Astrocyte (in vitro differentiated cells and primary cell): Measurements from ENCODE around the gene MMS19. TPM values are rescaled to one million over a fixed set of nuclear protein-coding genes. Genes with fewer than 3 reads are reported as not detected.
A peak's percentile ranks its signal among the peaks of the same experiment; 100 is the strongest.

ENCODE experiments used
- DNase-seq: peaks from one replicate; pipeline ENCODE4 v3.0.0-alpha.2; 2010; ENCODE audit warnings: low read depth
- FAIRE-seq: peaks from 2 replicates; lab custom pipeline; 2011; peaks lifted over from hg19 to GRCh38; lab: Jason Lieb, UNC
- H2AFZ ChIP-seq: 2 replicates; pipeline ENCODE4 v1.6.0; 2012; ENCODE audit warnings: low read depth, low read length, inconsistent platforms
- H3K27ac ChIP-seq: 2 replicates; pipeline ENCODE4 v1.5.1; 2011; ENCODE audit warnings: low read depth, low read length, inconsistent platforms
- H3K27me3 ChIP-seq: 2 replicates; pipeline ENCODE4 v1.6.0; 2011; ENCODE audit warnings: low read length, inconsistent platforms; ENCODE audit not compliant: insufficient read depth
- H3K36me3 ChIP-seq: 2 replicates; pipeline ENCODE4 v1.5.1; 2011; ENCODE audit warnings: low read length, inconsistent platforms; ENCODE audit not compliant: insufficient read depth
- H3K4me1 ChIP-seq: 2 replicates; pipeline ENCODE4 v1.5.1; 2011; ENCODE audit warnings: low read length, inconsistent platforms; ENCODE audit not compliant: insufficient read depth
- H3K4me2 ChIP-seq: 2 replicates; pipeline ENCODE4 v1.6.0; 2012; ENCODE audit warnings: low read length, inconsistent platforms
- H3K4me3 ChIP-seq: 2 replicates; pipeline ENCODE4 v1.5.1; 2011; ENCODE audit warnings: low read depth, mild to moderate bottlenecking, low read length, inconsistent platforms; ENCODE audit not compliant: insufficient read depth
- H3K79me2 ChIP-seq: 2 replicates; pipeline ENCODE4 v1.6.0; 2012; ENCODE audit warnings: mild to moderate bottlenecking, low read length, inconsistent platforms; ENCODE audit not compliant: insufficient read depth
- H3K9ac ChIP-seq: 2 replicates; pipeline ENCODE4 v1.6.0; 2012; ENCODE audit warnings: mild to moderate bottlenecking, low read length, inconsistent platforms
- H3K9me3 ChIP-seq: 2 replicates; pipeline ENCODE4 v1.5.1; 2012; ENCODE audit warnings: low read depth, mild to moderate bottlenecking, low read length, inconsistent platforms; ENCODE audit not compliant: insufficient read depth
- H4K20me1 ChIP-seq: 2 replicates; pipeline ENCODE4 v1.6.0; 2012; ENCODE audit warnings: low read length, inconsistent platforms; ENCODE audit not compliant: insufficient read depth
- H3K27ac Mint-ChIP-seq: one replicate; pipeline ENCODE4 v1.8.0; 2021; ENCODE audit warnings: mild to moderate bottlenecking, mixed read lengths; ENCODE audit not compliant: unreplicated experiment
- H3K27me3 Mint-ChIP-seq: one replicate; pipeline ENCODE4 v1.8.0; 2021; ENCODE audit warnings: low read depth, mixed read lengths; ENCODE audit not compliant: unreplicated experiment
- H3K36me3 Mint-ChIP-seq: one replicate; pipeline ENCODE4 v1.8.0; 2021; ENCODE audit warnings: low read depth, mixed read lengths; ENCODE audit not compliant: unreplicated experiment
- H3K4me1 Mint-ChIP-seq: one replicate; pipeline ENCODE4 v1.8.0; 2021; ENCODE audit warnings: low read depth, mixed read lengths; ENCODE audit not compliant: unreplicated experiment
- H3K4me3 Mint-ChIP-seq: one replicate; pipeline ENCODE4 v1.8.0; 2021; ENCODE audit warnings: mild to moderate bottlenecking, moderate library complexity, mixed read lengths; ENCODE audit not compliant: unreplicated experiment
- H3K9me3 Mint-ChIP-seq: one replicate; pipeline ENCODE4 v1.8.0; 2021; ENCODE audit warnings: mild to moderate bottlenecking, mixed read lengths; ENCODE audit not compliant: unreplicated experiment
- EZH2 ChIP-seq: IDR thresholded peaks from 2 replicates; pipeline ENCODE4 v1.6.1; 2012; ENCODE audit warnings: mild to moderate bottlenecking, low read length, inconsistent platforms; ENCODE audit not compliant: insufficient read depth
- total RNA-seq: library from RNA; stranded (reverse); gene quantifications from 2 replicates; pipeline ENCODE4 v1.2.1, GENCODE V29; 2021
- TF ChIP-seq, protein P1 (sequence below): IDR thresholded peaks from 2 replicates; pipeline ENCODE4 v1.5.1; 2011; ENCODE audit warnings: low read depth, mild to moderate bottlenecking, inconsistent platforms, low read length, moderate library complexity; ENCODE audit not compliant: insufficient read depth

The MMS19 gene
- total RNA-seq, 1 donor from 2014 or later, result 84.4 TPM

DNA sequence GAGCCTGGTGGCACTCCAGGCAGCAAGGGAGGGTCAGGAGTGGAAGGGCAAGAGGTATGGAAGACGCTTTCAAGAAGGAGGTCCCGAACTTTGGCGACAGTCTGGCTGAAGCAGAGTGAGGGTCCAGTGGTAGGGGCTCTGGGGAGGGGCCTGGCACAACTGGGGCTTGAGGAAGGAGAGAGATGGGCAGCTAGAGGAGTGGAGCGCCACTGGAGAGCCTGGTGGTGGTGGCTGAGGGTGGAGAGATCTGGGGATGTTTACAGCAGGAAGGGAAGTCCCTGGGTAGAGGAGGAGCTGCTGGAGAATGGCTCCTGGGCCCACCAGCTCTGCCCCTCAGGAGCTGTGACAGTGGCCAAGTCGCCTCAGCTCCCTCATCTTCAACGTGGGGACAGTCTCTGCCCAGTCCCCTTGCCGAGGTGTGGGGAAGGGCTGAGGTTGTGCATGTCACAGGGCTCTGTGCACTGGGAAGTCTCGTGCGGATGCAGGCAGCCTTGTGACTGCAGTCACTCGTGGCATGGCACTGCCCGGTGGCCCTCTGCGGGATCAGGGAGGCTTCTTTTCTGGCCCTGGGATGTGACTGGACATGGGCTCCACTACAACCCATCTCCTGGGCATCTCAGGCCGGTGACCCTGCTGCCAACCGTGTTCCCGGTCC lies 19.0 kb upstream of the MMS19 start:
- Mint-ChIP-seq H3K36me3 (peaks cover 6% of the 10 kb centered on the region), H3K9me3 (no peaks in the 10 kb centered on the region), H3K27me3 (no peaks in the 10 kb centered on the region), H3K4me1 (peaks cover 48% of the 10 kb centered on the region), H3K4me3 (no peak overlapping the region), H3K27ac (peak overlapping the region; percentile 90)
- DNase-seq, result no peak
- no peak overlapping the region for H2AFZ ChIP-seq
- no peak overlapping the region for H3K4me3 ChIP-seq
- no peak overlapping the region for H3K9ac ChIP-seq
- FAIRE-seq, result no peak
- peaks cover 13% of the 10 kb centered on the region for H3K4me1 ChIP-seq
- peaks cover 93% of the 10 kb centered on the region for H3K79me2 ChIP-seq
- H4K20me1 ChIP-seq, result peaks cover 97% of the 10 kb centered on the region
- H3K27me3 ChIP-seq, result no peaks in the 10 kb centered on the region
- H3K36me3 ChIP-seq, result no peaks in the 10 kb centered on the region
- no peak overlapping the region for H3K4me2 ChIP-seq
- H3K9me3 ChIP-seq, result no peaks in the 10 kb centered on the region
- no peak overlapping the region for H3K27ac ChIP-seq
- TF ChIP-seq, protein P1, sequence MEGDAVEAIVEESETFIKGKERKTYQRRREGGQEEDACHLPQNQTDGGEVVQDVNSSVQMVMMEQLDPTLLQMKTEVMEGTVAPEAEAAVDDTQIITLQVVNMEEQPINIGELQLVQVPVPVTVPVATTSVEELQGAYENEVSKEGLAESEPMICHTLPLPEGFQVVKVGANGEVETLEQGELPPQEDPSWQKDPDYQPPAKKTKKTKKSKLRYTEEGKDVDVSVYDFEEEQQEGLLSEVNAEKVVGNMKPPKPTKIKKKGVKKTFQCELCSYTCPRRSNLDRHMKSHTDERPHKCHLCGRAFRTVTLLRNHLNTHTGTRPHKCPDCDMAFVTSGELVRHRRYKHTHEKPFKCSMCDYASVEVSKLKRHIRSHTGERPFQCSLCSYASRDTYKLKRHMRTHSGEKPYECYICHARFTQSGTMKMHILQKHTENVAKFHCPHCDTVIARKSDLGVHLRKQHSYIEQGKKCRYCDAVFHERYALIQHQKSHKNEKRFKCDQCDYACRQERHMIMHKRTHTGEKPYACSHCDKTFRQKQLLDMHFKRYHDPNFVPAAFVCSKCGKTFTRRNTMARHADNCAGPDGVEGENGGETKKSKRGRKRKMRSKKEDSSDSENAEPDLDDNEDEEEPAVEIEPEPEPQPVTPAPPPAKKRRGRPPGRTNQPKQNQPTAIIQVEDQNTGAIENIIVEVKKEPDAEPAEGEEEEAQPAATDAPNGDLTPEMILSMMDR, result no peak
- no peak for TF ChIP-seq EZH2

DNA sequence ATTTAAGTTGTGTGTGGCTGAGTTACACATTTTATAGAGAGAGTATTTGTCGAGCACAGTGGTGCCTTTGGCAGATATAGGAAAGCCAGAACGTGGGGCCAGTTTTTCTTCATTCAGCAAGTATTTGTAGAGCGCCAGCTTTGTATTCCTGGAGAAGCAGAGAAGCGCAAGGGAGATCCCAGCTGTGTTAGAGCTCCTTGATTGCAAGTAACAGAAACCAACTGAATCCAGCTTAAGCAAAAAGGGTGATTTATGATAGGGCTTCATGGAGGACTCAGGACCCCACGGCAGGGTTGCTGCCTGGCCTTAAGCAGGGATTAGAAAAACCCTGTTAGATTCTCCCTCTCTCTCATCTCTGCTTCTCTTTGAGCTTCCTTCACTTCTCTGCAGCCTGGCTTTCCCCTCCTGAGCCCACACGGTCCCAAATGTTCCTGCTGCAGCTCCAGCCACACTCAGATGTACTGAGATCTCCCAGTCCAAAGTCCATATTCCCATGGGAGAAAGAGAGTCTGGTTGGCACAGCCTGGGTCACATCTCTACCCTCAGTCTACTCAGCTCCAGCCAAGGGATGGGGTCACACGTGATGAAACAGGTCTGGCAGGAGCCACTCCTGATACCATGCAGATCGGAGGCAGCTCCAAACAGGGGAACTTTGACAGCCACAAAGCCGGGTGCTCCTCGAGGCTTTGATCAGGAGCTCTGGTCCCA lies 17.2 kb upstream of the MMS19 start:
- no peak overlapping the region for H3K27ac Mint-ChIP-seq
- H3K4me1 Mint-ChIP-seq, result peaks cover 58% of the 10 kb centered on the region
- no peak overlapping the region for H2AFZ ChIP-seq
- TF ChIP-seq, protein P1, result no peak
- TF ChIP-seq EZH2, result no peak
- no peak overlapping the region for H3K27ac ChIP-seq
- H3K4me1 ChIP-seq, result peaks cover 13% of the 10 kb centered on the region
- no peak for DNase-seq
- peaks cover 7% of the 10 kb centered on the region for H3K36me3 Mint-ChIP-seq
- peaks cover 97% of the 10 kb centered on the region for H4K20me1 ChIP-seq
- H3K79me2 ChIP-seq, result peaks cover 93% of the 10 kb centered on the region
- H3K9me3 Mint-ChIP-seq, result no peaks in the 10 kb centered on the region
- H3K4me2 ChIP-seq, result no peak overlapping the region
- H3K4me3 Mint-ChIP-seq, result no peak overlapping the region
- no peak overlapping the region for H3K4me3 ChIP-seq
- FAIRE-seq, result no peak
- H3K9me3 ChIP-seq, result no peaks in the 10 kb centered on the region
- H3K27me3 ChIP-seq, result no peaks in the 10 kb centered on the region
- H3K27me3 Mint-ChIP-seq, result no peaks in the 10 kb centered on the region
- no peaks in the 10 kb centered on the region for H3K36me3 ChIP-seq
- H3K9ac ChIP-seq, result no peak overlapping the region

DNA sequence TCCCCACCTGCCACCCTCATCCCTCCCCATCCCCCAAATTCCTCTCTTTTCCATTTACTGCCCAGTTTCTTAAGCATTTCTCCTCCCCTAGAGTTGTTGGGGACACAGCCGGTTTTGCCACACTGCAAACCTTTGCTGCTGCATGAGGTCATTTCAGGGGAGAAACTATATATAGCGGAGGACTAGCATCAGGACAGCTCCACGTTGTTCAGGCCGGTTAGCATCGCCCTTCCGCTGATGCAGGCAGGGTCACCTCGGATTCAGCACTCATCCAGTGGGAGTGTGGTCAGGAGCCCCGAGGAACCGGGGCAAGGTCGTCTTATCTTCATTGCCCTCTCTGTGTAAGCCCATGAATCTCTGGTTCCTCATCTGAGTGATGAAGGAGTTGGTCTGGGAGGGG lies 16.1 kb upstream of the MMS19 start:
- Histone ChIP-seq H3K9me3 (no peaks in the 10 kb centered on the region), H3K4me3 (no peak overlapping the region), H3K27me3 (no peaks in the 10 kb centered on the region), H3K4me1 (peaks cover 13% of the 10 kb centered on the region), H3K4me2 (no peak overlapping the region), H3K36me3 (no peaks in the 10 kb centered on the region), H3K27ac (no peak overlapping the region), H4K20me1 (peaks cover 94% of the 10 kb centered on the region), H3K9ac (no peak overlapping the region), H3K79me2 (peaks cover 90% of the 10 kb centered on the region), H2AFZ (no peak overlapping the region)
- no peak for FAIRE-seq
- H3K27me3 Mint-ChIP-seq, result no peaks in the 10 kb centered on the region
- DNase-seq, result no peak
- H3K27ac Mint-ChIP-seq, result no peak overlapping the region
- H3K36me3 Mint-ChIP-seq, result peaks cover 7% of the 10 kb centered on the region
- TF ChIP-seq EZH2, result no peak
- TF ChIP-seq, protein P1, result no peak
- H3K4me3 Mint-ChIP-seq, result peak overlapping the region; percentile 7
- H3K9me3 Mint-ChIP-seq, result no peaks in the 10 kb centered on the region
- H3K4me1 Mint-ChIP-seq, result peaks cover 49% of the 10 kb centered on the region
